Calu3 (cell line): Measurements from ENCODE around the gene PFKFB2. TPM values are rescaled to one million over a fixed set of nuclear protein-coding genes. Genes with fewer than 3 reads are reported as not detected.

Experiments
- BruUV-seq: library from RNA; stranded (reverse); fragments of 400-500 nt; replicated peaks from 2 replicates; lab custom pipeline; 2021; lab: Mats Ljungman, UMichigan
- CTCF ChIA-PET: fragments of 300-600 bp; sonication (Branson Sonifier 250); formaldehyde crosslinking; loops from one replicate; lab custom pipeline; 2022; ENCODE audit warnings: antibody characterized with exemption; lab: Charles Lee
- DNase-seq: peaks from one replicate; pipeline ENCODE4 v3.0.0; 2022
- H3K27ac Mint-ChIP-seq: one replicate; pipeline ENCODE4 v1.8.0; 2022; ENCODE audit warnings: mixed read lengths; ENCODE audit not compliant: unreplicated experiment
- H3K27me3 Mint-ChIP-seq: one replicate; pipeline ENCODE4 v1.8.0; 2022; ENCODE audit warnings: mixed read lengths; ENCODE audit not compliant: unreplicated experiment
- H3K36me3 Mint-ChIP-seq: one replicate; pipeline ENCODE4 v1.8.0; 2022; ENCODE audit warnings: mild to moderate bottlenecking, moderate library complexity, mixed read lengths; ENCODE audit not compliant: insufficient read depth, unreplicated experiment
- H3K4me1 Mint-ChIP-seq: one replicate; pipeline ENCODE4 v1.8.0; 2022; ENCODE audit warnings: mild to moderate bottlenecking, low read depth, mixed read lengths; ENCODE audit not compliant: unreplicated experiment
- H3K4me3 Mint-ChIP-seq: one replicate; pipeline ENCODE4 v1.8.0; 2022; ENCODE audit warnings: mild to moderate bottlenecking, low read depth, moderate library complexity, mixed read lengths; ENCODE audit not compliant: unreplicated experiment
- H3K9me3 Mint-ChIP-seq: one replicate; pipeline ENCODE4 v1.8.0; 2022; ENCODE audit warnings: low read depth, mixed read lengths; ENCODE audit not compliant: unreplicated experiment
- intact Hi-C: fragments of 100-400 bp; cut with micrococcal nuclease; formaldehyde crosslinking; loops from one replicate; pipeline ENCODE4 v1.10.0; 2022; ENCODE audit not compliant: unreplicated experiment
- total RNA-seq: library from RNA; stranded (reverse); gene quantifications from 2 replicates; pipeline ENCODE4 v1.2.3, GENCODE V29; 2022
- TF ChIP-seq, protein P1 (sequence below): fragments of 200-600 bp; IDR thresholded peaks from one replicate; pipeline ENCODE4 v1.8.0; 2022; ENCODE audit warnings: antibody characterized with exemption; ENCODE audit not compliant: unreplicated experiment

The PFKFB2 gene
- total RNA-seq, 1 experiment from 2014 or later = 54.4 TPM

DNA sequence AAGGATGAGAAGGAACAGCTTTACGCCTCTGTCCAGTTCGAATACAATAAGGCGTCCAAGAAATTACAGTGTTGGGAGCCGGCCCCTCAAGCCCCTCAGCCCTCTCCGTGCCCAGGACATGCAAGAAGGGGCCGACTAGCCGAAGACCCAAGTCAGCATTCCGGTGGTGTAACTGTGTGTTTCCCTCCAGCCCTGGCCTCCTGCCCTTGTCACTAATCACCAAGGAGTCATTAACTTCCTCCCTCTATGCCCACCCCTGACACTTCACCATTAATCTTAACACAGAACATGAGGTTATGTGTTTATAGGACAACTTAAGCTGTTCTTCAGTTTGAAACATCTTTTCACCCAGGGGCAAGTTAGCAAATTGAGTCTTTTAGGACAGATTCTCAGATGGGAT lies 19.2 kb downstream of the PFKFB2 start:
- Mint-ChIP-seq H3K9me3 (no peaks in the 10 kb centered on the region), H3K27me3 (no peaks in the 10 kb centered on the region), H3K27ac (no peak overlapping the region), H3K36me3 (peaks cover 25% of the 10 kb centered on the region), H3K4me3 (no peak overlapping the region), H3K4me1 (peaks cover 9% of the 10 kb centered on the region)
- TF ChIP-seq, protein P1, sequence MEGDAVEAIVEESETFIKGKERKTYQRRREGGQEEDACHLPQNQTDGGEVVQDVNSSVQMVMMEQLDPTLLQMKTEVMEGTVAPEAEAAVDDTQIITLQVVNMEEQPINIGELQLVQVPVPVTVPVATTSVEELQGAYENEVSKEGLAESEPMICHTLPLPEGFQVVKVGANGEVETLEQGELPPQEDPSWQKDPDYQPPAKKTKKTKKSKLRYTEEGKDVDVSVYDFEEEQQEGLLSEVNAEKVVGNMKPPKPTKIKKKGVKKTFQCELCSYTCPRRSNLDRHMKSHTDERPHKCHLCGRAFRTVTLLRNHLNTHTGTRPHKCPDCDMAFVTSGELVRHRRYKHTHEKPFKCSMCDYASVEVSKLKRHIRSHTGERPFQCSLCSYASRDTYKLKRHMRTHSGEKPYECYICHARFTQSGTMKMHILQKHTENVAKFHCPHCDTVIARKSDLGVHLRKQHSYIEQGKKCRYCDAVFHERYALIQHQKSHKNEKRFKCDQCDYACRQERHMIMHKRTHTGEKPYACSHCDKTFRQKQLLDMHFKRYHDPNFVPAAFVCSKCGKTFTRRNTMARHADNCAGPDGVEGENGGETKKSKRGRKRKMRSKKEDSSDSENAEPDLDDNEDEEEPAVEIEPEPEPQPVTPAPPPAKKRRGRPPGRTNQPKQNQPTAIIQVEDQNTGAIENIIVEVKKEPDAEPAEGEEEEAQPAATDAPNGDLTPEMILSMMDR = no peak
- CTCF ChIA-PET = no interaction called here
- intact Hi-C loops = loop anchor here (10.0 kb wide), 2 partner anchors 267 to 337 kb away; no protein-coding TSS in a partner anchor
- BruUV-seq = no TSS peak
- DNase-seq = no peak

DNA sequence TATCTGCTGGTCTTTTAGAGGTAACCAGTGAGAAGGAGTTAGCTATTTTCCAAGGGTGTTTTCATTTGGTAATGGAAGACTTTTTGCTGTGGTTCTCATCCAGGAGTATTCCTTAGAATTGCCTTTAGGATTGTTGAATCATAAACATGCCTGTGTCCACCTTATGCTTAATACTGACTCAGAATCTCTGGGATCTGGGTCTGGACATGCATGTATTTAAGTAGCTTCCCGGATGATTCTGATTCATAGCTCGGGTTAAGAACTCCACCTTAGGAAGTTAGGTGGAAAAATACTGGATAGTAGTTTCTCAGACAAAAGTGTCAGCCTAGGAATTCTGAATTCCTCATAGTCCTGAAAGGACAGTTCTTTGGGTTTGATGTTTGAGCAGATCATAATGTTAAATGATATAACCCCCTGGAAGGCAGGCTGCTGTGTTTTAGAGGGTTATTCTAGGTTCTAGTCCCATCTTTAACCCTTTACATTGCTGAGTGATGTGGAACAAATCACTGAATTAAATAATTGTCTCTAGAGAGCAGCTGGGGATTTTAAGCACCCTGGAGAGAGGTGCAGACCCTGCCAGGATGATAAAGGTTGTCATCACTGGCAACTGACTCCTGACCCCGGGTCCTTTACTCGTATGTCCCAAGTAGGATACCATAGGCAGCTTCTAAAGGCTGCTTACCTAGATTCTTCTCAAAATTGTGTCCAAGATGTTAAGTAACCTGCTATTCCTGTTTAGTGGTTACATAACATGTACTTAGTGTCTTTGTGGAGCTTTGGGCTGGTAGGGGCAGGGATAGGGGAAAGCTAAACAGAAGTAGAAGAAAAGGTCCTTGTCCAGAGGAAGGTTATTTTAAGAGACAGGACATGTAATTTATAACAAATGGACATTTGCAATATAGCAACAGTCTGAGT lies 21.1 kb downstream of the PFKFB2 start:
- TF ChIP-seq, protein P1 = no peak
- no peak overlapping the region for H3K27ac Mint-ChIP-seq
- peaks cover 10% of the 10 kb centered on the region for H3K36me3 Mint-ChIP-seq
- BruUV-seq = no TSS peak
- peaks cover 9% of the 10 kb centered on the region for H3K4me1 Mint-ChIP-seq
- H3K4me3 Mint-ChIP-seq = no peak overlapping the region
- intact Hi-C loops = loop anchor here (10.0 kb wide), 2 partner anchors 269 to 339 kb away; no protein-coding TSS in a partner anchor
- H3K9me3 Mint-ChIP-seq = no peaks in the 10 kb centered on the region
- H3K27me3 Mint-ChIP-seq = no peaks in the 10 kb centered on the region
- no peak for DNase-seq
- CTCF ChIA-PET = no interaction called here

- peaks cover 9% of the 10 kb centered on the region for H3K4me1 Mint-ChIP-seq
- TF ChIP-seq, protein P1 = no peak
- peaks cover 10% of the 10 kb centered on the region for H3K36me3 Mint-ChIP-seq
- H3K27ac Mint-ChIP-seq = no peak overlapping the region
- no peak for DNase-seq
- intact Hi-C loops = loop anchor here (2.0 to 10.0 kb wide), 4 partner anchors 26 to 444 kb away; partner anchors contain the start of gene YOD1
- H3K4me3 Mint-ChIP-seq = no peak overlapping the region
- no peaks in the 10 kb centered on the region for H3K9me3 Mint-ChIP-seq
- BruUV-seq = no TSS peak
- no peaks in the 10 kb centered on the region for H3K27me3 Mint-ChIP-seq
- CTCF ChIA-PET = interaction anchor here (0.6 to 1.3 kb wide), 2 partner anchors 245 to 445 kb away, joined by 6 to 8 read pairs; partner anchors contain the start of gene CD55
Measured at GRCh38 chr1:207076181-207076955, 23.3 kb downstream of the PFKFB2 start.

DNA sequence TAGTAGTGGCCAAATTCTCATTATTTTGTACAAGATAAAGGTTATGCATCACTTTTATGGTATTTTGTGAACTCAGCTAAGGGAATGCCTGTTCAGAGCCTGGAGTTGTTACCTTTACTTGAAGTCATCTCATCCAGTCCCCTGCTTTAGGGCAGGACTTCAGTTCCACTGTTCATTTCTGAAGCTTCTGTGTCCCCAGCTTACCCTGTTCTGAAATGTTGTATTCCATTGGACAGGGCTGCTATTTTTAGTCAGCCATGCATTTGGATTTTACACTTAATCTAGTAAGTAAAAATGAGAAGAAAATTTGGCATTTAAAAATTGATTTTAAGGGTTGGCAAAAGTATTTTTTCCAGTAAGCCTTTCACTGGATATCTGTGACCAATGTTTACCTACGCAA lies 23.9 kb downstream of the PFKFB2 start:
- H3K4me1 Mint-ChIP-seq = peaks cover 9% of the 10 kb centered on the region
- no peaks in the 10 kb centered on the region for H3K27me3 Mint-ChIP-seq
- intact Hi-C loops = loop anchor here (1.0 to 10.0 kb wide), 6 partner anchors 26 to 445 kb away; partner anchors contain the start of gene YOD1
- H3K27ac Mint-ChIP-seq = no peak overlapping the region
- no peak for DNase-seq
- no peaks in the 10 kb centered on the region for H3K9me3 Mint-ChIP-seq
- TF ChIP-seq, protein P1 = no peak
- CTCF ChIA-PET = interaction anchor here (0.6 kb wide), 1 partner anchor 444 kb away, joined by 6 read pairs; no protein-coding TSS in a partner anchor
- H3K4me3 Mint-ChIP-seq = no peak overlapping the region
- H3K36me3 Mint-ChIP-seq = peaks cover 10% of the 10 kb centered on the region
- BruUV-seq = no TSS peak
